Brain microvascular endothelial cell (primary cell): ENCODE measurements around the gene UFSP1.
A peak's percentile ranks its signal among the peaks of the same experiment; 100 is the strongest.

Source experiments
- DNase-seq: peaks from one replicate; pipeline ENCODE4 v3.0.0-alpha.2; 2020
- H3K27ac ChIP-seq: fragments of 250-450 bp; sonication (Bioruptor Pico); 2 replicates; pipeline ENCODE4 v1.5.1; 2020; ENCODE audit warnings: mild to moderate bottlenecking, moderate library complexity
- H3K27me3 ChIP-seq: fragments of 250-450 bp; sonication (Bioruptor Pico); replicated peaks from 2 replicates; pipeline ENCODE4 v1.5.1; 2020; ENCODE audit warnings: mild to moderate bottlenecking
- H3K36me3 ChIP-seq: fragments of 250-450 bp; sonication (Bioruptor Pico); replicated peaks from 2 replicates; pipeline ENCODE4 v1.5.1; 2020; ENCODE audit warnings: mild to moderate bottlenecking
- H3K4me3 ChIP-seq: 2 replicates; pipeline ENCODE4 v1.5.1; 2011; ENCODE audit warnings: low read depth, mild to moderate bottlenecking, control low read depth, low read length, moderate library complexity
- in situ Hi-C: cut with HindIII; loops from 2 replicates; pipeline ENCODE4 v1.10.0; 2017; ENCODE audit warnings: low sequenced_read_pairs, low pct_ligation_motif_present
- TF ChIP-seq, protein P1 (sequence below): IDR thresholded peaks from 2 replicates; pipeline ENCODE4 v1.5.1; 2011; ENCODE audit warnings: low read depth, mild to moderate bottlenecking, moderate library complexity, low read length, control low read depth, inconsistent platforms; ENCODE audit errors: missing control alignments

Gene UFSP1

GRCh38 chr7:100878013-100878412 is 11.5 kb downstream of the UFSP1 start:
- Histone ChIP-seq H3K27me3 (no peaks in the 10 kb centered on the region), H3K36me3 (peaks cover 50% of the 10 kb centered on the region), H3K4me3 (no peak overlapping the region), H3K27ac (no peak overlapping the region)
- no peak for DNase-seq
- TF ChIP-seq, protein P1, sequence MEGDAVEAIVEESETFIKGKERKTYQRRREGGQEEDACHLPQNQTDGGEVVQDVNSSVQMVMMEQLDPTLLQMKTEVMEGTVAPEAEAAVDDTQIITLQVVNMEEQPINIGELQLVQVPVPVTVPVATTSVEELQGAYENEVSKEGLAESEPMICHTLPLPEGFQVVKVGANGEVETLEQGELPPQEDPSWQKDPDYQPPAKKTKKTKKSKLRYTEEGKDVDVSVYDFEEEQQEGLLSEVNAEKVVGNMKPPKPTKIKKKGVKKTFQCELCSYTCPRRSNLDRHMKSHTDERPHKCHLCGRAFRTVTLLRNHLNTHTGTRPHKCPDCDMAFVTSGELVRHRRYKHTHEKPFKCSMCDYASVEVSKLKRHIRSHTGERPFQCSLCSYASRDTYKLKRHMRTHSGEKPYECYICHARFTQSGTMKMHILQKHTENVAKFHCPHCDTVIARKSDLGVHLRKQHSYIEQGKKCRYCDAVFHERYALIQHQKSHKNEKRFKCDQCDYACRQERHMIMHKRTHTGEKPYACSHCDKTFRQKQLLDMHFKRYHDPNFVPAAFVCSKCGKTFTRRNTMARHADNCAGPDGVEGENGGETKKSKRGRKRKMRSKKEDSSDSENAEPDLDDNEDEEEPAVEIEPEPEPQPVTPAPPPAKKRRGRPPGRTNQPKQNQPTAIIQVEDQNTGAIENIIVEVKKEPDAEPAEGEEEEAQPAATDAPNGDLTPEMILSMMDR = no peak
- in situ Hi-C loops = no loop called here

DNA sequence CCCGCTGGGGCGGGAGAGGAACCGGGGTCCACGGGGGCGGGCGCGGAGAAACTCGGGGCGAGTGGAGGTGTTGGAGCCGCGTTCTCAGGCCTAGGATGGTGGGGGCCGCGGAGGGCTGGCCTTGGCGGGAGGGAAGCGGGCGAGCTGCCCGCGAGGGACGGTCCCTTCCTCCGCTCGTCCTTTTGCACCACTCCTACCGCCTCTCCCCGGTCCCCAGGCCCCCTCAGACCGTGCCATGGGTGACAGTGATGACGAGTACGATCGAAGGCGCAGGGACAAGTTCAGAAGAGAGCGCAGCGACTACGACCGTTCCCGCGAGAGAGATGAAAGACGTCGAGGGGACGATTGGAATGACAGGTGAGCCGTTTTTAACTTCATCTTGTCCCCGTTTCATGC is 14.2 kb downstream of the UFSP1 start:
- no peaks in the 10 kb centered on the region for H3K27me3 ChIP-seq
- H3K27ac ChIP-seq = peak overlapping the region; percentile 86
- no peak for DNase-seq
- TF ChIP-seq, protein P1 = no peak
- peak overlapping the region; percentile 89 for H3K4me3 ChIP-seq
- in situ Hi-C loops = no loop called here
- peaks cover 47% of the 10 kb centered on the region for H3K36me3 ChIP-seq

- Histone ChIP-seq H3K36me3 (peaks cover 52% of the 10 kb centered on the region), H3K27ac (peak within 1 kb of the TSS; percentile 86), H3K27me3 (no peaks in the 10 kb centered on the region), H3K4me3 (peak within 1 kb of the TSS; percentile 89)
- TF ChIP-seq, protein P1 = peak; percentile 41
- in situ Hi-C loops = no loop called here
- DNase-seq = peak; percentile 97
These were observed 14.7 kb downstream of the UFSP1 start, which contains the start of gene SRRT for GRCh38 chr7:100874577-100875355. SRRT (plus strand) TSS chr7:100875103; CDS start chr7:100875591, 488 bp downstream.

- TF ChIP-seq, protein P1 = no peak
- Histone ChIP-seq H3K4me3 (peak overlapping the region; percentile 89), H3K36me3 (peaks cover 50% of the 10 kb centered on the region), H3K27me3 (no peaks in the 10 kb centered on the region), H3K27ac (peak overlapping the region; percentile 86)
- in situ Hi-C loops = no loop called here
- DNase-seq = no peak
These were observed 15.3 kb downstream of the UFSP1 start for GRCh38 chr7:100874300-100874576.

- TF ChIP-seq, protein P1 = no peak
- Histone ChIP-seq H3K4me3 (no peak overlapping the region), H3K27ac (peak overlapping the region; percentile 86), H3K36me3 (peaks cover 49% of the 10 kb centered on the region), H3K27me3 (no peaks in the 10 kb centered on the region)
- in situ Hi-C loops = no loop called here
- DNase-seq = no peak
These were observed 15.8 kb downstream of the UFSP1 start for GRCh38 chr7:100873599-100874299.
